ENCODE data around the gene DOCK8. TPM values are rescaled to one million over a fixed set of nuclear protein-coding genes. Genes with fewer than 3 reads are reported as not detected.
"Not testable (repeated sequence)": the region's sequence is repeated elsewhere in the genome, so short reads cannot be mapped to it uniquely, and the experiment has no call there.

DOCK8 gene
- total RNA-seq, 1 donor = 80.8 TPM

DNA sequence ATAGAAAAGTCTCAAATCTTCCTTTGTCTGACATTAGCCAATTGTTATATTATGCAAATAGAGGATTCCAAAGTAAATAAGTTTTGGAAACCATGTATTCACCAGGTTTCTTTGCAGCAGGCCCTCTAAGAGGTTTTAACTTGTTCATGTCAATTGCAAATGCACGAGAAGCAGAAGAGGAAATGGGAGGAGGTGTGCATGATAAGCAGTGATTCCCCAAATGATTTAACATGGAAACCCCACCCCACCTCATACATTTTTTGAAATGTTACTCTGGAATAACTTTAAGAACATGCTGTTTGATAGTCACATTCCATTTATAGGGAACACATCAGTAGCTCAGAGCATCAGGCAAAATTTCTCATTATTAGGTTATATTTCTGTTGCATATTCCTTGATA lies 190.7 kb downstream of the DOCK8 start:
- H3K27me3 ChIP-seq (ENCODE audit: insufficient read depth, low read length) = no peaks in the 10 kb centered on the region
- no peak overlapping the region for H3K4me3 ChIP-seq (ENCODE audit: low read length)
- H3K9me3 ChIP-seq (ENCODE audit: low read depth, low read length) = no peaks in the 10 kb centered on the region
- H3K4me1 ChIP-seq (ENCODE audit: insufficient read depth, low read length) = no peaks in the 10 kb centered on the region

DNA sequence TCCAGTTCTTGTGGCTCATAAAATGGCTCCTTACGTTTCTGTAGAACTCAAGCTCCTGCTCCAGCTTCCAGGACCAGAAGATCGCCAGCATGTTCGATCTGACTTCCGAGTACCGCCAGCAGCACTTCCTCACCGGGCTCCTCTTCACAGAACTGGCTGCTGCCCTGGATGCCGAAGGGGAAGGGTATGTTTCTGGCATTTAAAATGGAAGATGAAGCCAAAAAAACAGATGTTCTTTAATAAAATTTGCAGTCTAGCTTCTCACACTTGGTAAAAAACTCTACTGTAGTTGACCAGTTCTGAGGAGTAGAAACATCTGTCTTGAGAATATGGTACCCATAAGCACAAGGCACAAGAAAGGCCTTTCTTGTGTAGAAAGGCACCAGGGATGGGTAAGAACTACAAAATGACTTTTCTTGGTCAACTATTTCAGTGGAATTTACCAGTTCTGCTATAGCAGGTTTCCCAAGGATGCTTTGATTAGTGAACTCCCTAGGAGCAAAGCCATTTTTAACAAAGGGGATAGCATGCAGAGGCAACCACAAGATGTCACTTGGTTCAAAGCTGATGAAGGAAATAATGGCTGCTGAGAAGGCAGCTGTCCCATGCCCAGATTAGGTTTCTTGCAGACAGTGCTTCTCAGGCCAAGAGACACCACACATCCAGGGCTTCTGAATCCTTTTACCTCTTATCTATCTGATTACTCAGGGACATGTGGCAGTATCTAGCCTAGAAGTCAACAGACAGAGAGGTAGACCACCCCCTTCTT lies 192.4 kb downstream of the DOCK8 start:
- no peaks in the 10 kb centered on the region for H3K9me3 ChIP-seq (ENCODE audit: low read depth, low read length)
- H3K4me3 ChIP-seq (ENCODE audit: low read length) = no peak overlapping the region
- no peaks in the 10 kb centered on the region for H3K4me1 ChIP-seq (ENCODE audit: insufficient read depth, low read length)
- H3K27me3 ChIP-seq (ENCODE audit: insufficient read depth, low read length) = no peaks in the 10 kb centered on the region

DNA sequence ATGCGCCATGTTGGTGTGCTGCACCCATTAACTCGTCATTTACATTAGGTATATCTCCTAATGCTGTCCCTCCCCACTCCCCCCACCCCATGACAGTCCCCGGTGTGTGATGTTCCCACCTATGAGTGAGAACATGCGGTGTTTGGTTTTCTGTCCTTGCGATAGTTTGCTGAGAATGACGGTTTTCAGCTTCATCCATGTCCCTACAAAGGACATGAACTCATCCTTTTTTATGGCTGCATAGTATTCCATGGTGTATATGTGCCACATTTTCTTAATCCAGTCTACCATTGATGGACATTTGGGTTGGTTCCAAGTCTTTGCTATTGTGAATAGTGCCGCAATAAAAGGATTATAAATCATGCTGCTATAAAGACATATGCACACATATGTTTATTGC lies 195.0 kb downstream of the DOCK8 start:
- not testable (repeated sequence) for H3K9me3 ChIP-seq (ENCODE audit: low read depth, low read length); H3K4me1 ChIP-seq (ENCODE audit: insufficient read depth, low read length); H3K27me3 ChIP-seq (ENCODE audit: insufficient read depth, low read length); H3K4me3 ChIP-seq (ENCODE audit: low read length)

DNA sequence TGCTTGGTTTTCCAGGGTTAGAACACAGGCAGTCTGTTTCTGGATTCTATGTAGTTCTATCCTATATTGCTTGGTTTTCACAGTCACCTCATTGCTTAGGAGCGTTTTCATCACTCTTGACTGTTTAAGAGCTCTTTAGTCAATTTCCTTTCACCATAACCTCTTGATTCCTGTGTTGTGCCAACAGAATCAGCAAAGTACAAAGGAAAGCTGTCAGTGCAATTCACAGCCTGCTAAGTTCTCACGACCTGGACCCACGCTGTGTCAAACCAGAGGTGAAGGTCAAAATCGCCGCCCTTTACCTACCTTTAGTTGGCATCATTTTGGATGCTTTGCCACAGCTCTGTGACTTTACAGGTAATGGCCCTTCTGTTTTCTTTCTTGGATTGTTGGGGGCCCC lies 199.9 kb downstream of the DOCK8 start:
- Histone ChIP-seq H3K9me3 (ENCODE audit: low read depth, low read length) (no peaks in the 10 kb centered on the region), H3K4me3 (ENCODE audit: low read length) (no peak overlapping the region), H3K27me3 (ENCODE audit: insufficient read depth, low read length) (no peaks in the 10 kb centered on the region), H3K4me1 (ENCODE audit: insufficient read depth, low read length) (no peaks in the 10 kb centered on the region)

DNA sequence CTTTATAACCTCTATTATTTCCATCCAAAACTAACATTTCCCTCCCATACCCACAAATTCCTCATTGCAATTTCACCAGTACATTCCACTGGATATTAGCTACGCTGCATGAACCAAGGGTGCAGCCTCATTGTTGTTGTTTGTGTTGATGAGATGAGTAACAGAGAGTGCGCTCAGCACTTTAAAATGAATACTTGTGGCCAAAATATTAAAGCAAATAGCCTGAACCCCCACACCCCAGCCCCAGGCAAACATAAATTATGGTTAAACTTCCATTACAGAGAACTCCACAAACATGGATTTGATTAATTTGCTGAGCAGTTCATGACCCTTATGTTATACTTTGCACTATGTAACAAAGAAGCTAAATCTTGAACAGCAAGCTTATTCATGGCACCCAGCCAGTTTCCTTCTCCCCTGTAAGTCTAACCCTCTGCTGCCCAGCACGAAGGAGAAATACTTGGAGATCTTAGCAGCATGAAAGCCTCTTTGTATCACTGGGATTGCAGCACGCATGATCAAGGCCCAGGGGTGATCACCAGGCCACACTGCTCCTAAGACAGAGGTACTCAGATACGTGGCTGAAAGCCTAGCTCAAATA lies 205.0 kb downstream of the DOCK8 start:
- H3K27me3 ChIP-seq (ENCODE audit: insufficient read depth, low read length) = no peaks in the 10 kb centered on the region
- H3K4me3 ChIP-seq (ENCODE audit: low read length) = no peak overlapping the region
- H3K4me1 ChIP-seq (ENCODE audit: insufficient read depth, low read length) = no peaks in the 10 kb centered on the region
- no peaks in the 10 kb centered on the region for H3K9me3 ChIP-seq (ENCODE audit: low read depth, low read length)

DNA sequence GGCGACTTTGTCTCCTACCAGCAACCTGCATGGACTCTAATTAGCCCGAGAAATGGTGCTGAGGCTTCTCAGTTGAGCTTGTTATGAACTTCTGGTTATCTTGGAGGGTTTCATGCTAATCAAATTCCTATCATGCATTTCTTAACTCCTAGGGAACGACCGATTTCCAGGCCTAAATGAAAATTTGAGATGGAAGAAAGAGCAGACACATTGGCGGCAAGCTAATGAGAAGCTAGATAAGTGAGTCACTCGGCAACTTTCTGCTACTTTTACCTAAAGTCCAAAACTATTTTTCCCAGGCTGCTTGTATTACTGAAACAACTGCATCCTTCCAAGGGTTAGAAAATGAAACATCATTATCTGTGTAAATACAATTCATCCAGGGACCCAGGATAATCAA lies 207.2 kb downstream of the DOCK8 start:
- no peaks in the 10 kb centered on the region for H3K27me3 ChIP-seq (ENCODE audit: insufficient read depth, low read length)
- no peaks in the 10 kb centered on the region for H3K4me1 ChIP-seq (ENCODE audit: insufficient read depth, low read length)
- no peak overlapping the region for H3K4me3 ChIP-seq (ENCODE audit: low read length)
- H3K9me3 ChIP-seq (ENCODE audit: low read depth, low read length) = no peaks in the 10 kb centered on the region

DNA sequence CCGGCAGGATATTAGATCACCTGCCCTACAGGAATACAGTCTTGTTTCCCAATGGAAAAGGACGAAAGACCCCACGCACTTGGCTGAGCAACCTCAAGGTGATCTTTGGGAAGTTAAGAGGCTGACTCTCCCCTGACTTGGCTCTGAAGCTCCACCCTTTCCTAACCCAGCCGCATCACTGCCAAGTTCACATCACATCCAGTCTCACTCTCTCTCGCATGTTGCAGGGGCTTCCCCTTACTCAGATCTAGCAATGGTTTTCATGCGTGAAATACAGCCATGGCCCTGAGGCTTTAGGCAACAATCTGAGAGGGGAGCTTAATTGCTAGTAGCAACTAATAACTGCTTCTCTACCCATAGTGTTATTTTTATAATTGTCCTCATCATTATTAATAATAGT lies 211.6 kb downstream of the DOCK8 start:
- Histone ChIP-seq H3K9me3 (ENCODE audit: low read depth, low read length) (no peaks in the 10 kb centered on the region), H3K27me3 (ENCODE audit: insufficient read depth, low read length) (no peaks in the 10 kb centered on the region), H3K4me1 (ENCODE audit: insufficient read depth, low read length) (no peaks in the 10 kb centered on the region), H3K4me3 (ENCODE audit: low read length) (no peak overlapping the region)

DNA sequence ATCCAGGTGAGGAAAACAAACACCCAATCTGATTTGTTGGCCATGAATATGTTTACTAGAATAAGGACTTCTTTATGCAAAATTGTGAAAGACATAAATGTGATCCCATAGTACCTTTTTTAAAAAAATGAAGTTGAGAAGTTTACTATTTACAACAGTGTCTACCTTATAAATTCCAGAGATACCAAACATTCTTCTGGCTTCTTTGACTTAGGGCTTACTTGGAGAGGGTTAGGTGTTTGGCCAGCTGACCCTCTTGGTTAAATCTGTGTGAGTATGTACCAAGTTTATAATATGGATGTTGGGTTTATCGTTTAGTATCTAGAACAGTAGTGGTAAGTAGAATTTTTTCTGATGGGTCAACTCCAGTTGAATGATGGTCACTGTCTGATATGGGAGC lies 212.3 kb downstream of the DOCK8 start:
- Histone ChIP-seq H3K4me1 (ENCODE audit: insufficient read depth, low read length) (no peaks in the 10 kb centered on the region), H3K4me3 (ENCODE audit: low read length) (no peak overlapping the region), H3K27me3 (ENCODE audit: insufficient read depth, low read length) (no peaks in the 10 kb centered on the region), H3K9me3 (ENCODE audit: low read depth, low read length) (no peaks in the 10 kb centered on the region)

DNA sequence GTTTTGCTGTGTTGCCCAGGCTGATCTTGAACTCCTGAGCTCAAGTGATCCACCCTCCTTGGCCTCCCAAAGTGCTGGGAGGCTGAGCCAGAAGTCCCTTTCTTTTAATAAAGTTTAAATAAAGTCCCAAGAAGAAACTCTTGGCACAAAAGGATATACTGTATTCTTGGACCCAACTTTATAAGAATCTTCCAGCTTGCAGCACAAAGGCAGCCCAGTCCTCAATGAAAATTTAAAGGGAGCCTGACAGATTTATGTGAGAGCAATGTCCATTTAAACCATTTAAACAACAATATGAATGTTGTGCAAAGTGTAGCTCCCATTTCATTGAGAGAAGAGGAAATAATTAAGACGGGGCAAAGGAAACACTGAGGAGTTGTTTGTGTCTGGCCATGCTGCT lies 217.0 kb downstream of the DOCK8 start:
- no peaks in the 10 kb centered on the region for H3K27me3 ChIP-seq (ENCODE audit: insufficient read depth, low read length)
- no peak overlapping the region for H3K4me3 ChIP-seq (ENCODE audit: low read length)
- no peaks in the 10 kb centered on the region for H3K4me1 ChIP-seq (ENCODE audit: insufficient read depth, low read length)
- H3K9me3 ChIP-seq (ENCODE audit: low read depth, low read length) = no peaks in the 10 kb centered on the region

DNA sequence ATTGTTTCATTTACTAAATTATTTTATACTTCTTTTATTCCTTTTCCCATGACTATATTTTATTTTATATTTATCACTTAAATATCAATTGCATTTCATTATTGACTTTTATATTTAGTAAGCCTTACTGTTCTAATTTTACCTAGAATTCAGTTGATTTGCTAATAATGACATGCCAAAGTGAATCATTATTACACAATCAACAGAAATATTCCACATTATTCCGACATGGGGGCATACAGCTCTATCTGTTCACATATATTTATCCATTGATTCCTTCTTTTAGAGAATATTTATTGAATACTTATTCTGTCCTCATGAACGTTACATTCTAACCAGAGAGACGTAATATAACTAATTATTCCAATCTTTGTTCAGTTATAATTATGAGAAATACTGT lies 221.8 kb downstream of the DOCK8 start:
- no peaks in the 10 kb centered on the region for H3K27me3 ChIP-seq (ENCODE audit: insufficient read depth, low read length)
- no peak overlapping the region for H3K4me3 ChIP-seq (ENCODE audit: low read length)
- H3K4me1 ChIP-seq (ENCODE audit: insufficient read depth, low read length) = no peaks in the 10 kb centered on the region
- H3K9me3 ChIP-seq (ENCODE audit: low read depth, low read length) = no peaks in the 10 kb centered on the region

DNA sequence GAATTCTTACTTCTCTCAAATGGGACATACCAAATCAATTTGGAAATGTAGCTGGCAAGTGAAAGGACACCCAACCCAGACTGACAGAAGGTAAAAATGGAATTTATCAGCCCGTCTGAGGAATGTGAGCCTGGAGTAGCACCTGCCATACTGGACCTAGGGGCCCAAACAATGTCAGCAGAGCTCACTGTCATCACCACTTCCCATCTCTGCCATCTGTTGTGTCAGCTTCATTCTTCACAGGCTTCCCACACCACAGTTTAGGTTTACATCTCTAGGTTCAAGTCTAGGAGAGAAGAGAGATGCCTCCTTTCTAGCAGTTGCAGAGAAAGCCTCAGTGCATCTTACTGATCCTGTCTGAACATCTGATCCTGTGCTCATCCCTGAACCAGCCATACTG lies 222.4 kb downstream of the DOCK8 start:
- Histone ChIP-seq H3K27me3 (ENCODE audit: insufficient read depth, low read length) (no peaks in the 10 kb centered on the region), H3K4me3 (ENCODE audit: low read length) (no peak overlapping the region), H3K4me1 (ENCODE audit: insufficient read depth, low read length) (no peaks in the 10 kb centered on the region), H3K9me3 (ENCODE audit: low read depth, low read length) (no peaks in the 10 kb centered on the region)

DNA sequence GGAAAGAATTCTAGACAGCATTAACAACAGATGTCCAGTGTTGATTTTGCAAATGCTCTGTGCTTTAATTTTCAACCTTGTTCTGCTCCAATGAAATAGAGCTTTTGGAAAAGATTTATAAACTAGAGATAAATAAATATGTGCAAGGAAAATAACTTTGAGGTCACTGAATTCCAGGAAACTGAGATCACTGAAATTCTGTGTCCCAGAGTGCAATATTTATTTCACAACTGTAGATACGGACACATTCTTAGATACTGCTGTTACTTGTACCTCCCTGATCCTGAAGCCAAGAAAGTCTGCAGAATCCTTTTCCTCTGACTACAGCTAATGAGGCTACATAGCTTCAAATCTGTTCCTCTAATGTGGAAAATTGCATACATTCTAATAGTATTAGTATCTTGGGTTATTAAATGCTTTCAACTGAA lies 222.9 kb downstream of the DOCK8 start:
- H3K4me3 ChIP-seq (ENCODE audit: low read length) = no peak overlapping the region
- no peaks in the 10 kb centered on the region for H3K9me3 ChIP-seq (ENCODE audit: low read depth, low read length)
- no peaks in the 10 kb centered on the region for H3K27me3 ChIP-seq (ENCODE audit: insufficient read depth, low read length)
- no peaks in the 10 kb centered on the region for H3K4me1 ChIP-seq (ENCODE audit: insufficient read depth, low read length)

DNA sequence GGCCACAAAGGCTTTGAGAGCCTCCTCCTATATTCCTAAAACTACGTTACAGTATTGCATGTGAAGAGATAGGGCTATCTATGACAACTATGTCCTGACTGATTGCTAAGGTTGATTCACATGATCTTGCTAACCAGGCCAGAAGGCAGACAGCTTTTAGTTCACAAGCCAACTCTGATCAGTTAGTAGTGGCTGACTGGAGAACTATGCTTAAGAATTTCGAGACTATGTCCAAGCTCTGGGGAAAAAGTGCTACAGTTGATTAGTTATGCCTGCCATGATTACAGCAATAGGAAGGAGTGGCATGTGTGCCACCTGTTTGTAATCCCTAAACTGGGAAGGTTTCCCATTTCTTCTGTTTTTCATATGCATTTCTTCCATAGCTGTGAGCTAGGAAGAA lies 223.4 kb downstream of the DOCK8 start:
- Histone ChIP-seq H3K9me3 (ENCODE audit: low read depth, low read length) (no peaks in the 10 kb centered on the region), H3K4me3 (ENCODE audit: low read length) (no peak overlapping the region), H3K4me1 (ENCODE audit: insufficient read depth, low read length) (no peaks in the 10 kb centered on the region), H3K27me3 (ENCODE audit: insufficient read depth, low read length) (no peaks in the 10 kb centered on the region)

DNA sequence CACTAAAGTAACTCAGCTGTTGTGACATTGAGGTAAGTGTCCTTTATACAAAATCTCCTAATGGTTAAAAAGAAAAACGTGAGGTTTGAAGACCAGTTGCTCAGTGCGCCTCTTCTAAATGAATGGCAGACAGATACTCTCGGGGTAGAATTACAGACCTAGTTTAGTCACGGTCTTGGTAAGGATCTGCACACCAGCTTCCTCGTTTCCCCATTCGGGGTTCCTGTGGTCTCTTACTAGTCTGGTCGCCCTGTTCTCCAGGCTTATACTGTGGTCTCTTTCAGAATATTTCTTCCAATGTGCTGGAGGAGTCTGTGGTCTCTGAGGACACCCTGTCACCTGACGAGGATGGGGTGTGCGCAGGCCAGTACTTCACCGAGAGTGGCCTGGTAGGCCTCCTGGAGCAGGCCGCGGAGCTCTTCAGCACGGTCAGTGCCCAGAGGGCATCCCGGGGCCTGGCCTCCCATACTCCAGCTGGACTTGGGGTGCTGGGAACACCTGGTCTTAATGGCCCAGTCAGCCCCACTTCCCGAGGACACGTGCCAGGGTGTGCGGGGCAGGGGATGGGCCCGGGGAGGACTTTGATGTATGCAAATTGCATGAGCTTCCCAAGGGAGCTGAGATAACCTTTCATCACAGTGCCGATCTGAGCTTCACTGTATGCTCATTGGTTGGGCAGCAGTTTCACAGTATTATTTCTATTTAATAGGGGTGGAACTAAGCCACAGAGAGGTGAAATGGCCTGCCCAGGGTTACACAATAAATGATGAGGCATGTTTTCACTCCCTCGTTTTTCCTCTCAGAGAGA lies 224.5 kb downstream of the DOCK8 start:
- Histone ChIP-seq H3K4me3 (ENCODE audit: low read length) (no peak overlapping the region), H3K27me3 (ENCODE audit: insufficient read depth, low read length) (no peaks in the 10 kb centered on the region), H3K4me1 (ENCODE audit: insufficient read depth, low read length) (no peaks in the 10 kb centered on the region)

DNA sequence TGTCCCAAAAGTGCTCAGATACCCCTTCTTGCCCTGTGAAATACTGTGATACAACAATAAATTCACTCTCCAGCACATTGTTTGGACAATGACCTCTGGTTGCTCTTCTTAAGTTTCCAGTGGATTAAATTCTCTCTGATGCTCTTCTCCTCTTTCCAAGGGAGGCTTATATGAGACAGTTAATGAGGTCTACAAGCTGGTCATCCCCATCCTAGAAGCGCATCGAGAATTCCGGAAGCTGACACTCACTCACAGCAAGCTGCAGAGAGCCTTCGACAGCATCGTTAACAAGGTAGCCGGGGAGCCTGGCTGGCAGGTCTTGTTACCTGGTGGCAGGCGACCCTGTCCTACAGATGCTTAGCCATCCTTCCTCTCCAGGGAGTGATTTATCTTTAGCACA lies 226.5 kb downstream of the DOCK8 start:
- Histone ChIP-seq H3K9me3 (ENCODE audit: low read depth, low read length) (no peaks in the 10 kb centered on the region), H3K4me3 (ENCODE audit: low read length) (no peak overlapping the region), H3K27me3 (ENCODE audit: insufficient read depth, low read length) (no peaks in the 10 kb centered on the region), H3K4me1 (ENCODE audit: insufficient read depth, low read length) (no peaks in the 10 kb centered on the region)

More for the DNA sequence above, 224.5 kb downstream of the DOCK8 start:
- no peaks in the 10 kb centered on the region for H3K9me3 ChIP-seq (ENCODE audit: low read depth, low read length)
